Sigmoid colon (tissue), 7 donors: ENCODE data around the gene LUC7L. TPM values are rescaled to one million over a fixed set of nuclear protein-coding genes. Genes with fewer than 3 reads are reported as not detected.

Experiments
- DNase-seq: peaks from one replicate; pipeline ENCODE4 v3.0.0-alpha.2; 2019
- H3K27ac ChIP-seq, 4 donors: fragments of 200-600 bp; sonication (generic); one replicate each; pipeline ENCODE4 v1.5.1; 2016 to 2019; ENCODE audit warnings: mild to moderate bottlenecking in 1 of 4
- H3K27me3 ChIP-seq, 3 donors: fragments of 200-600 bp; sonication (generic); one replicate each; pipeline ENCODE4 v1.5.1; 2019; ENCODE audit warnings: mild to moderate bottlenecking in 1 of 3
- H3K36me3 ChIP-seq, 4 donors: fragments of 200-600 bp; sonication (generic); one replicate each; pipeline ENCODE4 v1.5.1; 2016 to 2019
- H3K4me1 ChIP-seq, 4 donors: fragments of 200-600 bp; sonication (generic); one replicate each; pipeline ENCODE4 v1.5.1; 2017 to 2019
- H3K4me3 ChIP-seq, 4 donors: fragments of 200-600 bp; sonication (generic); one replicate each; pipeline ENCODE4 v1.5.1; 2017 to 2019; ENCODE audit warnings: mild to moderate bottlenecking in 2 of 4, moderate library complexity in 1 of 4
- H3K9me3 ChIP-seq, 4 donors: fragments of 200-600 bp in 3 of 4; sonication (generic) in 3 of 4; one replicate each; pipeline versions ENCODE4 v1.5.1 to v1.6.1; 2013 to 2019
- EP300 ChIP-seq, 4 donors: sonication (generic); formaldehyde crosslinking; IDR thresholded peaks; one replicate each; pipeline ENCODE4 v1.6.1; 2017; ENCODE audit warnings: antibody characterized with exemption in 4 of 4
- POLR2A ChIP-seq, 2 donors: fragments of 450-650 bp; IDR thresholded peaks; one replicate each; pipeline ENCODE4 v1.6.1; 2016; ENCODE audit warnings: antibody characterized with exemption in 2 of 2, mild to moderate bottlenecking in 2 of 2, moderate library complexity in 2 of 2
- POLR2AphosphoS5 ChIP-seq, 4 donors: sonication (generic); formaldehyde crosslinking; IDR thresholded peaks; one replicate each; pipeline ENCODE4 v1.6.1; 2017; ENCODE audit warnings: antibody characterized with exemption in 4 of 4
- WGBS, 2 donors: extraction: QIAGEN DNeasy Blood & Tissue Kit; methylation state at CpG; one replicate each; pipeline ENCODE4 v1.1.7; 2013; 5-methylcytosine and 5-hydroxymethylcytosine counted together
- intact Hi-C: fragments of 100-400 bp; cut with DNase I; formaldehyde crosslinking; loops from one replicate; pipeline ENCODE4 v1.15.1; 2023
- polyA plus RNA-seq, 3 donors: library from polyadenylated mRNA; stranded (reverse); fragments of 200-250 nt; gene quantifications; one replicate each; pipeline ENCODE4 v1.2.3, GENCODE V29; 2013
- total RNA-seq, 4 donors: library from RNA; depleted of rRNA; stranded (reverse); fragments of >200 nt; gene quantifications; one replicate each; pipeline ENCODE4 v1.1.0, GENCODE V29; 2016
- TF ChIP-seq, protein P1 (sequence below), 4 experiments: fragments of 450-650 bp in 3 of 4; fragments of 200-600 bp in 1 of 4; IDR thresholded peaks; one replicate each; pipeline ENCODE4 v1.5.1; 2016 to 2019; ENCODE audit warnings: antibody characterized with exemption in 4 of 4, mild to moderate bottlenecking in 3 of 4, moderate library complexity in 2 of 4
- donor health status: healthy with polysubstance abuse.
- donor health status: Bipolar disorder and iron deficiency.
- donor health status: healthy.

Gene LUC7L
- total and polyA plus RNA-seq, 7 donors, result 21.0 to 138 (median 55.8) TPM

DNA sequence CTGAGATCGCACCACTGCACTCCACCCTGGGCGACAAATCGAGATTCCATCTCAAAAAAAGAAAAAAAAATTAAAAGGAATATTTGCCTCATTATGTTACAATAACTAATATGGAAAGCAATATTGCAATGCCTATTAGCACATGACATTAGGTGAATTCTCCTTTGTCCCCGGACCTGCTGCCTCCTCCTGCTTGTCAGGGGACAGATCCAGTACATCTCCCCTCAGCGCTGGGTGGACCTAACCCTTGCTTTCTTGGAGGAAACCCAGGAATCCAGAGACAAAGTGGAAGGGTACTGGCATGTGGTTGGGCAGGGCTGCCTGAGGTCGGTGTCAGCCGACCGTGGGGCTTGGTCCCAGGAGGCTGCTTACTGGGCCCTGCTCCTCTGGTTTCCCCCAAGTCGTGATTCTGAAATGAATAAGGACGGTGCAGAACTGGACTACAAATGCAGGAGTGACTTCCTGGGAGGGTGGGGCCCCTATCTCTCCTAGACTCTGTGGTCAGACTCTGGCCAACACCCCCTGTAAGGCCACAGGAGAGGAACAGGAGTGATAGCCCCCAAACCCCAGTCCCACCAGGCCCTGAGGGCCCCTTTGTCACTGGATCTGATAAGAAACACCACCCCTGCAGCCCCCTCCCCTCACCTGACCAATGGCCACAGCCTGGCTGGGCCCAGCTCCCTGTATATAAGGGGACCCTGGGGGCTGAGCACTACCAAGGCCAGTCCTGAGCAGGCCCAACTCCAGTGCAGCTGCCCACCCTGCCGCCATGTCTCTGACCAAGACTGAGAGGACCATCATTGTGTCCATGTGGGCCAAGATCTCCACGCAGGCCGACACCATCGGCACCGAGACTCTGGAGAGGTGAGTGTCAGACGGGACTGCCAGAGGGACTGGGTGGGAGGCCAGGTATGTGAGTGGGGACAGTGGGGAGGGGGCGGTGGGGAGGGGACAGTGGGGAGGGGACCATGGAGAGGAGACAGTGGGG, 76.8 kb downstream of the LUC7L start, which contains the start of gene HBZ:
Gene HBZ, plus strand, starts transcription at position 504 of the 988 bp plus-strand sequence. Its CDS starts 266 bp downstream, at position 770.
- Histone ChIP-seq H3K4me1 (peaks cover 0 to 10% (median 10%) of the 10 kb centered on the region in 4 donors), H3K27ac (no peak within 1 kb of the TSS), H3K4me3 (no peak within 1 kb of the TSS), H3K36me3 (no peaks in the 10 kb centered on the region), H3K27me3 (peaks cover 10 to 33% (median 21%) of the 10 kb centered on the region in 3 donors), H3K9me3 (no peaks in the 10 kb centered on the region)
- 70 to 78% methylated on average over 17 of the region's 17 CpGs for WGBS, 2 donors
- TF ChIP-seq POLR2AphosphoS5 (IDR thresholded peaks at IDR 0.05), result no peak
- TF ChIP-seq EP300 (IDR thresholded peaks at IDR 0.05), result no peak
- TF ChIP-seq, protein P1, sequence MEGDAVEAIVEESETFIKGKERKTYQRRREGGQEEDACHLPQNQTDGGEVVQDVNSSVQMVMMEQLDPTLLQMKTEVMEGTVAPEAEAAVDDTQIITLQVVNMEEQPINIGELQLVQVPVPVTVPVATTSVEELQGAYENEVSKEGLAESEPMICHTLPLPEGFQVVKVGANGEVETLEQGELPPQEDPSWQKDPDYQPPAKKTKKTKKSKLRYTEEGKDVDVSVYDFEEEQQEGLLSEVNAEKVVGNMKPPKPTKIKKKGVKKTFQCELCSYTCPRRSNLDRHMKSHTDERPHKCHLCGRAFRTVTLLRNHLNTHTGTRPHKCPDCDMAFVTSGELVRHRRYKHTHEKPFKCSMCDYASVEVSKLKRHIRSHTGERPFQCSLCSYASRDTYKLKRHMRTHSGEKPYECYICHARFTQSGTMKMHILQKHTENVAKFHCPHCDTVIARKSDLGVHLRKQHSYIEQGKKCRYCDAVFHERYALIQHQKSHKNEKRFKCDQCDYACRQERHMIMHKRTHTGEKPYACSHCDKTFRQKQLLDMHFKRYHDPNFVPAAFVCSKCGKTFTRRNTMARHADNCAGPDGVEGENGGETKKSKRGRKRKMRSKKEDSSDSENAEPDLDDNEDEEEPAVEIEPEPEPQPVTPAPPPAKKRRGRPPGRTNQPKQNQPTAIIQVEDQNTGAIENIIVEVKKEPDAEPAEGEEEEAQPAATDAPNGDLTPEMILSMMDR (IDR thresholded peaks at IDR 0.05), result no peak
- TF ChIP-seq POLR2A (IDR thresholded peaks at IDR 0.05), result no peak
- intact Hi-C loops, result no loop called here
- no peak for DNase-seq

DNA sequence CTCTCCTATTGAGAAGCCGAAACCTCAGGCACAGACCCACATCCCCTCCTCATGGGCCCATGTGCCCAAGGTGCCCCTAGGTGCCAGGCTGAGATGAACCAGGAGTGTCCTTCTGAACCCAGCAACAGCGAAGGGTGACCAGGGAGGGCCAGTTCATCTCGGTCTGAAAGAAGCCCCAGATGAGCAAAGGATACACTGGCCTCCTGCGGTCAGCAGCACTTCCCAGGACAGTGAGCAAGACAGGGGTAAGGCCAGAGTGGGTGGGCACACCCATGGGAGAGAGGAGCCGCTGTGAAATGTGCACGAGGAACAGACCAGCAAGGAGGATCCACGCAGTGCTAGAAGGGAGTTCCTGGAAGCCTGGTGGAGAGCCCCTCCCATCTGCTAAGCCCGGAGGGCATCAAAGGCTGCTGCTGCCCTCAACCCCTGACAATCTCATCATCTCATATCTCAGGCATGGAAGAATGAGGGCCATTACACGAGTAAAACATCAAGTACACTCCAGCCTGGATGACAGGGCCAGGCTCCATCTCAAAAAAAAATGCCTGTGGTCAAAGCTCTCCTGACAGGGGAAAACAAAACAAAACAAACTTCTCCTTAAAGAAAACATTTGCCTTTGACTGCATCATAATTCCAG, 80.1 kb downstream of the LUC7L start:
- H3K9me3 ChIP-seq, result no peaks in the 10 kb centered on the region
- H3K36me3 ChIP-seq, result no peaks in the 10 kb centered on the region
- no peak overlapping the region for H3K4me3 ChIP-seq
- peaks cover 0 to under 1% (median 0%) of the 10 kb centered on the region in 3 donors for H3K27me3 ChIP-seq
- 40 to 56% methylated on average over 9 of the region's 9 CpGs for whole genome bisulfite sequencing, 2 donors
- intact Hi-C loops, result no loop called here
- TF ChIP-seq, protein P1 (IDR thresholded peaks at IDR 0.05), result no peak
- TF ChIP-seq POLR2A (IDR thresholded peaks at IDR 0.05), result no peak
- TF ChIP-seq POLR2AphosphoS5 (IDR thresholded peaks at IDR 0.05), result no peak
- no peak for TF ChIP-seq EP300 (IDR thresholded peaks at IDR 0.05)
- H3K27ac ChIP-seq, result no peak overlapping the region
- no peak for DNase-seq
- H3K4me1 ChIP-seq, result peaks cover 0 to under 1% (median under 1%) of the 10 kb centered on the region in 4 donors

DNA sequence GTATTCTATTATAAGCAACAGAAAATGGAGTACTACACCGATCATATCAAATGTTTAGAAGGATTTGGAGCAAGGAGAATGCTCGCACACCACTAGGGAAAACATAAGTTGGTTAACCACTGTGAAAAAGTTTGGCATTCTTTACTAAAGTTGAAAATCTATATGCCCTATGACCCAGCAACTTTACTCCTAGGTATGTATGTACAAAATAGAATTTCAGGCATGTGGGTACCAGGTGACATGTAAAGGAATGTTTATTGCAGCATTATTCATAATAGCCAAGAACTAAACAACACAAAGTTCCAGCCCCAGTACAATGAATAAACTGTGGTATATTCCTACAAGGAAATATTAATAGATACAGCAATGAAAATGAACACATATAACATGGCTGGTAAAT, 82.6 kb downstream of the LUC7L start:
- no peak overlapping the region for H3K27ac ChIP-seq
- H3K4me3 ChIP-seq, result no peak overlapping the region
- TF ChIP-seq EP300 (IDR thresholded peaks at IDR 0.05), result no peak
- TF ChIP-seq POLR2AphosphoS5 (IDR thresholded peaks at IDR 0.05), result no peak
- TF ChIP-seq, protein P1 (IDR thresholded peaks at IDR 0.05), result no peak
- TF ChIP-seq POLR2A (IDR thresholded peaks at IDR 0.05), result no peak
- H3K36me3 ChIP-seq, result no peaks in the 10 kb centered on the region
- no peaks in the 10 kb centered on the region for H3K9me3 ChIP-seq
- DNase-seq, result no peak
- no peaks in the 10 kb centered on the region for H3K4me1 ChIP-seq
- no peaks in the 10 kb centered on the region for H3K27me3 ChIP-seq
- intact Hi-C loops, result no loop called here
- 87 to 91% methylated on average over 2 of the region's 2 CpGs for WGBS, 2 donors

DNA sequence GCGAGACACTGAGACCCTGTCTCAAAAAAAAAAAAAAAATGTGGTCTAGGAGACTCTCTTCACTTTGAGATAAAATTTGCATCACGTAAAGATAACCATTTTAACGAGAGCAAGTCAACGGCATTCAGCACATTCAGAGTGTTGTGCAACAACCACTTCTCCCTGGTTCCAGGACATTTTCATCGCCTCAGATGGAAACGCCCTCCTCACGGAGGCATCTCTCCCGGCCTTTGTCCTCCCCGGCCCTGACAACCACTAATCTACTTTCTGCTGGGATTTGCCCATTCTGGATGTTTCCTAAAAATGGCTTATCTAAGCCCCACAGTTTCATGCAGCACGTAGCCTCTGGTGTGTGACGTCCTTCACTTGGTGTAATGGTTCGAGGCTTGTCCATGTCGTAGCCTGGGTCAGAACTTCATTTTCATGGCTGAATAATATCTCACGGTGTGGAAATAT, 84.4 kb downstream of the LUC7L start:
- WGBS, 2 donors, result 65 to 81% methylated on average over 14 of the region's 14 CpGs
- no peaks in the 10 kb centered on the region for H3K27me3 ChIP-seq
- H3K36me3 ChIP-seq, result no peaks in the 10 kb centered on the region
- no peaks in the 10 kb centered on the region for H3K4me1 ChIP-seq
- intact Hi-C loops, result no loop called here
- H3K4me3 ChIP-seq, result no peak overlapping the region
- DNase-seq, result no peak
- TF ChIP-seq POLR2AphosphoS5 (IDR thresholded peaks at IDR 0.05) (no peak), POLR2A (IDR thresholded peaks at IDR 0.05) (no peak), EP300 (IDR thresholded peaks at IDR 0.05) (no peak)
- TF ChIP-seq, protein P1 (IDR thresholded peaks at IDR 0.05), result no peak
- no peak overlapping the region for H3K27ac ChIP-seq
- H3K9me3 ChIP-seq, result no peaks in the 10 kb centered on the region
